GM18517 (cell line): ENCODE data around the gene RNF207.

Experiments used
- ATAC-seq: cut with Tn5 transposase; IDR thresholded peaks from one replicate; pipeline ENCODE4 v1.9.1; 2021; ENCODE audit warnings: mild to moderate bottlenecking, moderate library complexity; ENCODE audit not compliant: unreplicated experiment

Gene RNF207, protein sequence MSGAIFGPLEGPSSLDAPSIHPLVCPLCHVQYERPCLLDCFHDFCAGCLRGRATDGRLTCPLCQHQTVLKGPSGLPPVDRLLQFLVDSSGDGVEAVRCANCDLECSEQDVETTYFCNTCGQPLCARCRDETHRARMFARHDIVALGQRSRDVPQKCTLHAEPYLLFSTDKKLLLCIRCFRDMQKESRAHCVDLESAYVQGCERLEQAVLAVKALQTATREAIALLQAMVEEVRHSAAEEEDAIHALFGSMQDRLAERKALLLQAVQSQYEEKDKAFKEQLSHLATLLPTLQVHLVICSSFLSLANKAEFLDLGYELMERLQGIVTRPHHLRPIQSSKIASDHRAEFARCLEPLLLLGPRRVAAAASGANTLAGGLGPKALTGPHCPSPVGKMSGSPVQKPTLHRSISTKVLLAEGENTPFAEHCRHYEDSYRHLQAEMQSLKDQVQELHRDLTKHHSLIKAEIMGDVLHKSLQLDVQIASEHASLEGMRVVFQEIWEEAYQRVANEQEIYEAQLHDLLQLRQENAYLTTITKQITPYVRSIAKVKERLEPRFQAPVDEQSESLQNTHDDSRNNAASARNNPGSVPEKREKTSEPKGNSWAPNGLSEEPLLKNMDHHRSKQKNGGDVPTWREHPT

GRCh38 chr1:6205849-6206519 is at the start of gene RNF207:
RNF207 (plus strand) TSS chr1:6206119; CDS start chr1:6206536, 417 bp downstream.
- ATAC-seq: peak; percentile 59

GRCh38 chr1:6157132-6157527 is 48.8 kb upstream of the RNF207 start:
- no peak for ATAC-seq

DNA sequence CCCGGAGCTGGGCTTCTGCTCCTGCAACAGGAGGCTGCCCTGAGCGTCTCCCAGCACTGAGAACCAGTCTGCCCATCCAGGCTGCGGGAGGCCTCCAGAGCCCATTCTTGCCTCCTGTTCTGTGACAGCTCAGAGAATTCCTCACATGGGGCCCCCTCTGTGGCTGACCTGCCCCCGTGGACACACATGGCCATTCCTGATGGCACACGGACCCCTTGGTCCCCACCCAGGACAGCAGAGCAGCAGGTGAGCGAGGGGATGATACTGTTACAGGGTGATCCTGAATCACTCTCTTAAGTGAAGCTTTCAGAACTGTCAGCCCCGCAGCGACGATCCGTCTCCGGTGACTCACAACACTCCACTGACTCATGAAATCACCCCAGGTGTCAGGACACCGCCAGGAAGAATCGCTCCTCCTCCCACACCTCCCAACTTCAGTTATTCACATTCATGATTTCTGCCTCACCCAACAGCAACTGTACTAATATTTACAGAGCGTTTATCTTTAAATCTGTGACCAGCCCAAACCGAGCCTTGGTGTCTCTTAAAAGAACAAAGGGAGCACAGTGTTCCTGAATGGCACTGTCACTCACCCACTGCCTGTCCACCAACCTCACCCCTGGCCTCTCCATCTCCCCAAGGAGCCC is 48.3 kb upstream of the RNF207 start:
- ATAC-seq: no peak

DNA sequence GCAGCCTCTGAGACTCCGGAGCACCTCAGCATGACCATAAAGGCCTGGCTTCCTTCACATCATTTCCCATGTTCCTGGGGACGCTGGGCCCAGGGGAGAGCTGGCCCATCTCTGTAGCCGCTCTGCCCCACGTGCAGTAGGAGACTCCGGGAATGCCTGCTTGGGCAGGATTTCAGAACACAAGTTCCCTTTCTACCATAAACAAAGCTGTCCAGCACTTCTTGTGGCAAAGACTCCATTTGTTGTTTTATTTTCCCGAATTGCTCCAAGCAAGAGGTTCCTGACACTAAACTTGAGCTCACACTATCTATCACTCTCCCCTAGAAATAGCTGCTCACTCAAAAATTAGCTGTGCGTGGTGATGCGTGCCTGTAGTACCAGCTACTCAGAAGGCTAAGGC is 47.7 kb upstream of the RNF207 start:
- ATAC-seq: no peak

DNA sequence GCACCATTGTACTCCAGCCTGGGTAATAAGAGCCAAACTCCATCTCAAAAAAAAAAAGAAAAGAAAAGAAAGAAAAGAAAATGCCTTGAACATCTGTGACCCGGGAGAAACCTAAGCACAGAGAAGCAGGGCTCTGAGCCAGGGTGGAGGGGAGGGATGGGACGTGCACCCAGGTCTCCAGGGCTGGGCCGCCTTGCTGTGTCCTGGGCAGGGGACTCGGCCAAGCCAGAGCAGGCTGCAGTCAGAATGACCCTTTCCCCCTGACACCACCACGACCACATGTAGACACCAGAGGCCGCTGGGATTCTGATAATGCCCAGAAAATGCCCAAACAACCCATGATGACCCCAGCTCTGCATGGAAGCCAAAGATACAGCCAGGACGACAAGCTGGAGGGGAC is 43.6 kb upstream of the RNF207 start:
- ATAC-seq: no peak

DNA sequence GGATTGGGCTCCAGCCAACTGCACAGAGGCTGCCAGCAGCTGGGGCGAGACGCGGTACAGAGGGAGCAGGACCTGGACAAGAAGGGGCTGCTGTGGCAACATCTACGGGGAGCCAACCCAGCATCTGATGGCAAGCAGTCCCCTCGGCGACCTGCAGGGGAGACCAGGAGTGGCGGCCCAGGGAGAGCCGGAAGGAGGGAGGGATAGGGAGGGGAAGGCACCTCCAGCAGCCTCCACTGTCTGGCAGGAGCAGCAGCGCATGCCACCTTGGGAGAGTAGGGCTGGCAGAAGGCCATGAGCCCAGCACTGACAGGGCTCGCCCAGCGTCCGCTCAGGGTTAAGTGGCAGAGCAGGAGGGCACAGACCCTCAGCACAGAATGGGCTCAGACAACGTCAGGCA is 43.1 kb upstream of the RNF207 start:
- ATAC-seq: no peak

GRCh38 chr1:6163191-6163972 is 42.5 kb upstream of the RNF207 start:
- no peak for ATAC-seq

DNA sequence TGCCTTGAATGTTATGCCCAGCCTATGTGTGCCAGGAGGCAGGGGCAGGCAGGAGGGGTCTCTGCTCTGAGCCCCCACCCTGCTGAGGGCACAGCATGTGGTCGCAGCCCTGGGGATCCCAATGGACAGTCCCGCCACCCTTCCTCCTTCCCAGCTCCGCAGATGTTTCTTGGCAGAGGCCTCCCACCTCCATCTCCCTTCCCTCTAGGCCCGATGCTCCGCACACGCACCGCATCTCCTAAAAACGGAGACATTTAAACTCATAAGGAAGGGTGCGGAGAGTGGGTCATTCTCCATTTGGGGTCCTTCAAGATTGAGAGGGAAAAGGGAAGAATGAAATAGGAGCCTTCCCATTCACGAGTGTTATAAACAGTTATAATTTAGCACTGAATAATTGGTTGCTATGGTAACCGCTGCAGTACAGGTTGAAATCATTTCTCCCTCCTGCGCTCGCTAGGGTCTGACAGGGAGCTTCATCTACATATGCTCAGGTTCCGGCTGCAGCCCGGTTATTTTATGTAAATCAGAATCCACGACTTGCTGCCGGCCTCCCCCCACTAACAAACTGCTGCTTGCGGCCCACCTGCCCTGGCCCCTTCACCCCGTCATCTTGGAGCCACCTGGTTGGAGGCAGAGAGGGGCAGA is 41.8 kb upstream of the RNF207 start:
- ATAC-seq: no peak

- ATAC-seq: no peak
Observed at GRCh38 chr1:6165027-6165426, 40.9 kb upstream of the RNF207 start.

GRCh38 chr1:6165441-6165985 is 40.4 kb upstream of the RNF207 start:
- no peak for ATAC-seq

- ATAC-seq: no peak
Observed at GRCh38 chr1:6166221-6166620, 39.7 kb upstream of the RNF207 start.

- ATAC-seq: no peak
Observed at GRCh38 chr1:6166655-6167390, 39.1 kb upstream of the RNF207 start.

DNA sequence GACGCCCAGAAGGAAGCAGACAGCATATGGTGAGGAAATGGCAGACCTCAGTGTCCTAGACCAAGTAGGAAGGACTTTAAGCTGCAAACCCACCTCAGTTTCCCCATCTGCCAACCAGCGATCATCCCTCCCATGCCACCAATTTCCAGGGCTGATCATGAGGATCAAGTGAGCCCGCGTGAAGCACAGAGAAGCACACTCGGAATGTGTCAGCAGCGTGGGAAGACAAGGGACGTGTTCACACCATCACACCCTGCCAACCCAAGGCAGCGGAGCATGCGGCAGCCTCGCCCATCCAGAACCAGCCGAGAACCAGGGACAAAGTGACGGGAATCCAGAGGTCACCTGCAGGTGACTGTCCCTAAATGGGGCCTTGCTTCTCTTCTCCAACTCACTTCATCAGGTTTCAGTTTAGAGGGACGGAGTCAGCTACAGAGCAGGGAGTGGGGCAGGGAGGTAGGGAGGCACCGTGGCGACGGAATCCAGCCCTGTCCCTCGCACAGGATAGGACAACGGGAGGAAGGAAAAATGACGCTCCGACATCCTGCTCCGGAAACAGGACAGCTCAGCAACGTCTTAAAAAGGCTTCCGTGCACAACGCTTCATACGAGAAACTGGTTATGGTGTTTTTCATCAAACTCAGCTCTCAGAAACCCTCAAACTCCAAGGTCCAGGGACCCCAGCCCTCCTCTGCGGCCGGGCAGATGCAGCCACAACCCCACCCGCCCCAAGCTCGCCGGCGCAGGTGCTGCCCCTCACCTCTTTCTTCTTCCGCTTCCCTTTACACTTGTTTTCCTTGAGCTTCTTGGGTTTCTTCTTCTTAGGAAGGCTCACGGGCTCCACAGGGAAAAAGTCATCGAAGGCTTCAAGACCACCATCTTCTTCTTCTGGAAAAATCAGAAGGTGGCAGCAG is 38.3 kb upstream of the RNF207 start:
- ATAC-seq: no peak

GRCh38 chr1:6168947-6169586 is 36.9 kb upstream of the RNF207 start:
- no peak for ATAC-seq

DNA sequence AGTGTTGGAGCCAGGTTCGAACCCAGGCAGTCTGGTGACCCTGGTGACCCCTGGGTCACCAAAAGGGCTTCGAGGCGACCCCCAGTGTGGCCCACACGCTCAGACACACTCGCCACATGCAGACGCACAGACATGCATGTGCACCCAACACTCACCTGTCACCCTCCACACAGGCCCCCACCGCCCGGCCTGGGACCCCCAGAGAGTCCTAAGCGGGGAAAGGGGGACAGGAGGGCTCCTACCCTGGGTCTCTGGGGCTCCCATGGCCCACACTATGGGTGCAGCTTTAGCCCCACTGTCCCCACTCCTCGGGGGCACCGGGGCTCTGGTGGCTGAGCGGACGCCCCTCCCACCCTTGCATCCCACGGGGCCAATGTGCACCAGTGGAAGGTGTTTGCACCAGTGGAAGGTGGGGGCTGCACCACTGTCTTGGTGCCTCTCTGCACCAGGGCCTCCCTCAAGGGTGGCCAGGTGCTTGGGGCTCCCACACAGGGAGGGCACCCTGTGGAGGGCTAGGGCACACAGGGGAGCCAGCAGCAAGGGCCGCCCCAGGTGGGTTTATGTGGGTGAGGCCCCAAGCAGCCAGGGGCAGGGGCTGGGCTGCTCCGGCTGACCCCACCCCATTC is 35.7 kb upstream of the RNF207 start:
- ATAC-seq: no peak

GRCh38 chr1:6170742-6171201 is 35.1 kb upstream of the RNF207 start:
- ATAC-seq: no peak

DNA sequence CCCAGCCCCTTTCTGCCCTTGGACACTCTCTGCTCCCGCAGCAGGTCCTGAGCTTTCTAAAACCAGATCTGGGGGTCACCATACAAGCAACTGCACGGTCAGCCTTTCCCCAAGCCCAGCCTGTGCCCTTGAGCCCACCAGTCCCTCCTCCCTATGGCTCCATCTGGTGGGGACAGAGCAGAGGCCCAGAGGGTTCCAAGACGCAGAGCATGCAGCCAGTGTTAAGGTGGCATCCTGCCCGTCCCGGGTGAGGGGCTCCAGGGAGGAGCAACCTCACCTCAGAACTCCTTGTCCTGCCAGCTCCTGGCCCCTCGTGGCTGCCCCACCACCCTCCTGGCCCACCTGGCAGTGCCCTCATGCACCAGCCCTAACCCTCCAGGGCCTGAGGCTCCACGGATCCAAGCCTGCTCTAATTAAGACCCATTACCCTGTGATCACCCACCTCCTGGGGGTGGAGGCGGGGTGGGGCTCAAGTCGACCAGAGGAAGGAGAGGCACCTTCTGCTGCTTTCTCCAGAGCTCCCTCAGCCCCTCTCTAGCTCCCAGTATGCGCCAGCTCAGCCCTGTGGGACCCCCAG is 34.3 kb upstream of the RNF207 start:
- ATAC-seq: no peak
